Measurements from ENCODE around the gene ARHGAP31. TPM values are rescaled to one million over a fixed set of nuclear protein-coding genes. Genes with fewer than 3 reads are reported as not detected.
"Not testable (repeated sequence)": the region's sequence is repeated elsewhere in the genome, so short reads cannot be mapped to it uniquely, and the experiment has no call there.

Gene ARHGAP31
- total RNA-seq, 1 donor from 2014 or later, result 3.7 TPM

DNA sequence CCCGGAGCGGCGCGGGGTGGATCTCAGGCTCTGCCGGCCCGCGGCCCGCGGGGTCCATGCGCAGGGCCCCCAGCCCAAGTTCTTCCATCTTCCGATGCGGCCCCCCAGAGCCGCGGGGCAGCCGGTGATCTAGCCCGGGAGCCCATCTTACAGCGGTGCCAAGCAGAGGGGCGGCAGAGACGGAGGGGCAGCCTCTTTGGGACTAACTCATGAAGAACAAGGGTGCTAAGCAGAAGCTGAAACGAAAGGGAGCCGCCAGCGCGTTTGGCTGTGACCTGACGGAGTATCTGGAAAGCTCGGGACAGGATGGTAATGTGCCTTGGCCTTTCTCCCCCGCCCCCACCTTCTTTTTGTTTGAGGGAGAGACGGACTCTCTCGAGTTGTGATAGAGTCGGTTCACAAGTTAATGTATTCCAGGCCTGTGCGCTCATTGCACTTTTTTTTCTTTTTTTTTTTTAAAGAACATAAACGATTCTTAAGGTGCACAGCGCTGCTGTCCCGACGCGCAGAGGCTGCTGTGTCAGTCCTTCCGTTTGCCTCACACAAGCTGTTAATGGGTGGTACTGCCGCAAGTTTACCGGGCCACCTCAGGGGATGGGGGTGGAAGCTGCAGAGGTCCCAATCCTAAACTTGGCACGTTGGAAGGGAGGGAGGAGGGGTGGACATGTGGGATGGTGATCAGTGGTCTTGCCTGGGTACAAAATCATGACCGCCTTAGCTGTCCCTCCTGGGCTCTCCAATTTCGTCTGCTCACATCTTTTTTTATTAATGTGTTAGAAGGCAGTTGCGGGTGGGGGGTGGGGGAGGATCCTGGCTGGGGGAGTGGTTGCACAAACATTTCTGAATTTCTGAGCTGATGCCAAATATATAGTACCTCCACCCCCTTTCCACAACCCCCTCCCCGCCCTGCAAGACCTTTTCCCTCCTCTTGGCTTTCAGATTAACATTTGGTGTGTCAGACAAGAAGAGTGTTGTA, 801 bp downstream of the ARHGAP31 start:
- peak; percentile 21 for DNase-seq

DNA sequence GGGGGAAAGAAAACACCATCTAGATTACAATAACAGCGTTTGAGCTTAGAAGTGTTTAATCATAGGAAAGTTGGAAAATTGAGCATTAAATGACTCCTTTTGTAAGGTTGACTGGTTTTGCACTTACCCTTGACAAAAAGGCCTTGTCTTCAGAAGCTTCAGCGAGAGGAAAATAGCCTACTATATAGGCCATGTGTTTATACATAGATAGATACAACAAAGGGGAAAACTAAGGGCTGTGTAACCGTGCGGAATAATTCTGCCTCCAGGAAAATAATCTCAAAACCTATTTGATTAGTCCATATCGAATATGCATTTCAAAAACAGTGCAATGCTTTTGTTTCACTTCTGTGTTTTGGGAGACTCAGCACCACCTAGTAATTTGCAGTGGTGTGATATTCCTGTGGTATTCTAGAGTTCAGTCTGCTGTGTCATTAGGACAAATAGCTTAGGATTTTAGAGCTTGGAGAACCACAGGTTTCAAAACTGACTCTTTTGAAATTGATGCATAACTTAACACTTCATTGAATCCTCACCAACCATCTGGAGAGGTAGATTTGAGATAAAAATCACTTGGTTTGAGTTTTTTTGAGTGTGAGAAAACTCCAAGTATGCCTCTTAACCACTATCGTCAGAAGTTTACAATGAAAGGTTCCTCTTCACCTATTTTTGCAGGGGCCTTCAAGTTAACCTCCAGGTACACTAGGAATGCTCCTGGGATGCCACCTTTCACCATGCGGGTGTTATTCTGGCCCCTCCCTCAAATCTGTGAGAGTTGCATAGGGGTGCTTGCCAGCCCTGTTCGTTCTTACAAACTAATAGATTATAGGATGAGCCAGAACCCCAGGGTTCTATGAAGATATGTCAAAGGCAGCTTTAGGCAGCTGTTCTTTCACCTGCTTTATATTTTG, 1.9 kb downstream of the ARHGAP31 start:
- no peak for DNase-seq

DNA sequence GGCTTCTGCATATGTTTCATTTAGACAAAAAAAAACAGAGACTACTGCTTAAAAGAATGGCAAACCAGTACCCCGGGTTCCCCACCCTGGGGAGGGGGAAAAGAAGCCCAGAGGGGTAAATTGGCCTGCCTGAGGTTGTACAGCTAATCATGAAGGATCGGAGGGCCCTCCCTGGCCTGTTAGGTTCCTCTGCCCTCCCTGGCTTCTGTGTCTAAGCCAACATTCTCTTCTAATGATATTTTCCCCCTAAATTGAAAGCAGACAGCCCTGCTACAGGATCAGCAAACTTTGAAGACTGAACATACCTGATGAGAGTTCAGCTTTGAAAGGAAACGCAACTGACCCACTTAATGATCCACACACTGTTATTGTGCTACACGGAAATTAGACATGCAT, 2.5 kb downstream of the ARHGAP31 start:
- no peak for DNase-seq

DNA sequence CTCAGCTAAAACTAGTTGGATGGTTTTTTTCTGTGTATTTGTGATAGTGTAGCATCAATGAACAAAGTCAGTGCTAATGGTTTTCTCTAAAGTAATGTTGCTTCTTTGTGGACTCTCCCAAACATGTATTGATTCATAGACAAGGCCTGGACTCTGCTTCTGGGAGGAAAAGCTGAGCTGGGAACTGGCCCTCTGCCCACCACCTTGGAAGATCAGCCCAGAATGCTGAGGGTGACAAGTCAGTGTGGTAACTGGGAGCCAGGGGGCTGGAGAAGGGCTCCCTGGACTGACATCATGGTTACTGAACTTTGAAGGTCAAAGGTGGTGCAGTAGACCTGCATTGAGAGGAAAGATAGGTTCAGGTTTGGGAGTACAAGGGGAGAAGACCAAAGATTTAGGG, 3.0 kb downstream of the ARHGAP31 start:
- DNase-seq, result no peak

DNA sequence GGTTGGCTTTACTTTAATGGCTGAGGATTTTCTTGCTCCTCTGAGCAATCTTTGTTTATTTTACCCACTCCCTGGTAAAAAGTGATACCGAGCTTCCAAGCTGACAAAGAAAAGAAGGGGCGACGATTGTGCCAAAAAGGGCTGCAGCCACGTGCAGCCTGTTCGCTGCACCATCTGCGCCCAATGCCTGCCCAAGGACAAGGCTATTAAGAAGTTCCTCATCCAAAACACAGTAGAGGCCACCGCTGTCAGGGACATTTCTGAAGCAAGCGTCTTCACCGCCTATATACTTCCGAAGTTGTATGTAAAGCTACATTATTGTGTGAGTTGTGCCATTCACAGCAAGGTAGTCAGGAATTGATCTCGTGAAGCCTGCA, 4.4 kb downstream of the ARHGAP31 start:
- DNase-seq, result no peak

DNA sequence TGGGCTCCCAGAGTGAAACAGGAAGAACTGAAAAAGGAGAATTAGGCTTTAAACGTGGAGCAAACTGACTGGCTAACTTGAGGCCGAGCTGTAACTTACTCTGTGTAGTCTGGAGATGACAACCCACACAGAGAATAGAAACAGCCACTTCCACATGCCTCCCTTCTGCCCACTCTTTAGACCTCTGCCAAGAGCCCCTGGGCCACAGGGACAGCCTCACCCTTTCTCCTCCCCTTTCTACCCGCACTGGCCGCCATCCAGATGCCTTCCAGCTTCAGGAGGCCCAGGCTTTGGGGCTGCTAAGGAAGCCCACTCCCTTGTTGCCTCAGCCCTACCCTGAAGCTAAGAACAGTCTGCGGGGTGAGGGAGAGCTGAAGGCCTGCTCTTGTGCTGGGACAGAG, 6.8 kb downstream of the ARHGAP31 start:
- no peak for DNase-seq

DNA sequence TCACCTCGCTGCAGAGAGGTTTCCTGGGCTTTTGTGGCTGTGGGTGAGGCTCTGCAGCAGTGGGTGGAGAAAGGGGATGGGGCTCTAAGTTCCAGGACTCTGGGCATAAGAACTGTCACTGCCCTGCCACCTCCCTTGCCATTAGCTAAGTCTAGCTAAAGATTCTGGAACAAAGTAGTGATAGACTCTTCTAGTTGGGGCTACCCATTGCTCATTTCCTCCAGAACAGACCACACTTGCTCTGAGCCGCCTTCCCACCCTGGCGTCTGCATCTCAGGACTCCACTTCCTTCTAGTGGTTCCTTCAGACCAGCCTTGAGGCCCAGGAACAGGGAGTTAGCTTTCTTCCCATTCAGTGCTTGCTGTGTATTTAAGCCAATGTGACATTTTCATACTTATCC, 7.5 kb downstream of the ARHGAP31 start:
- no peak for DNase-seq

DNA sequence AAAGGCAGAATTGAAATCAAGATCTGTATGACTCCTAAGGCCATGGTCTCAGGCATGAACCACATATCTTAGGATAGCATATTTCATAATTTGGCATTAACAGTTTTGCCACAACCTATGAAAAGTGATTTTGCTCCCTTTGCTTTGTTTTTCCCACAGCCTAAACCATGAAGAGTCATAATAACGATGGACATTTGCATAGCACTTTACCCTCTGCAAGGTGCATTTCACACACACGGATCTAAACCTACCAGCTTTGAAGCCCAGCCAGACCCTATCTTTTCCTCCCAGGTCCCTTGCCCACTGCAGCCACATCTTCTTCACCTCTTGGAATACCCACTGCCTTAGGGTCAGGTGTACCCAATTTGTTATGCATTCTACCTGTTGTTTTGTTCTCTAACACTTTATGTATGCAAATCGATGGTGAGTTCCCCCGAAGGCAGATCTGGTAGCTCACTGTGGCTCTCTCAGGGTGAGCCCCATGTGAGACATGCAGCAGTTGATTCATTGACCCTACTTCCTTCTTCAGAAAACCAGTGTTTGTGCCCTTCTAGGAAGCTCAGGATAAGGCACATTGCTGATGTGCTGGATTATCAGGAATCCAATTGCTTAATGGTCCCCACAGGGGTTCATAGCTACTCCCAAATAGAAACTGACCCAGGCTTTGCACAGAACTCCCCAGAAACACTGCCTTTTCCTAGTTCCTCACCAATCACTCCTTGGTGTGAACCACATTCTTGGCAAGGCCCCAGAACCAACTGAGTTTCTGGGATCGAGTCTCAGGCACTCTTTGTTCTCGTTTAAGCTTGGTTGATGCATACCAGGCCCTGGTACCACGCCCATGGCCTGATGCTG, 8.7 kb downstream of the ARHGAP31 start:
- DNase-seq, result no peak

DNA sequence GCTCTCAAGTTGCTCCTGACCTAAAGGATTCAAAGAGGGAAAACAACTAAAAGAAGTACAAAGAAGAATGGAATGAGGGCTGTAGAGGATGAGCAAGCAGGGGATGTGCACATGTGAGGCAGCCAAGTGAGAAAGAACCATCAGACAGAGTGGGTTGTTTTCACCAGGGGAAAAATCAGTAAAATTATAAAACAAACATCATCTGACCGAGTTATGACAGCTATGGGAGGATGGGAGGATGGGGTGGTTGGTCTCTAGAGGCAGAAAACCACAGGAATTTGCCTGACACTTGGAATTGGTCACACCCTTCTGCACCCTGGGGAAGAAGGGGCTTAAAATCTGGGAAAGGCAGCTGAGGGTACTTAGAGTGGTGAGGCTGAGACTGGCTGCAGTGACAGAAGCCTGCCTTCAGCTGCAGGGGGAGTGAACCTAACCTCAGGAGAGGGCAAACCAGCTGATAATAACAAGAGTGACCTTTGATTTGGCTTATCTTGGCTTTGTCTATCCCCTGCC, 10.1 kb downstream of the ARHGAP31 start:
- DNase-seq, result no peak

DNA sequence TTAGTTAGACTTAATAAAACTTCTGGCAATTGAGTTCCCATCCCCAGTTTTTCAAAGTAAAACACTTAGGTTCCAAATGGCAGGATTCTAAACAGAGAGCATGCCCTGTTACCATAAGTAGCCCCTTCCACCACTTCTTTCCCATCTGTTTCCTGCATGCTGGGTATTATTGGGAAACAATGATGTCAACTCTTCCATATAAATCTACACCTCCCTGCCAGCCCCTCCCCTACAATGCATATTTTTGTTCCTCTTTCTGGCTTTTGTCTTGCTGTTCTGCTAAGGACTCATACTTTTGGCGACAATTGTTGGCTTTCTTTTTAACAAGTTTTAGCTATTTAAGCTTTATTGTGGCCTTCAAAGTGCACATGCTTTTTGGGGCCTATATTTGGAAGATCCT, 11.1 kb downstream of the ARHGAP31 start:
- DNase-seq, result no peak

DNA sequence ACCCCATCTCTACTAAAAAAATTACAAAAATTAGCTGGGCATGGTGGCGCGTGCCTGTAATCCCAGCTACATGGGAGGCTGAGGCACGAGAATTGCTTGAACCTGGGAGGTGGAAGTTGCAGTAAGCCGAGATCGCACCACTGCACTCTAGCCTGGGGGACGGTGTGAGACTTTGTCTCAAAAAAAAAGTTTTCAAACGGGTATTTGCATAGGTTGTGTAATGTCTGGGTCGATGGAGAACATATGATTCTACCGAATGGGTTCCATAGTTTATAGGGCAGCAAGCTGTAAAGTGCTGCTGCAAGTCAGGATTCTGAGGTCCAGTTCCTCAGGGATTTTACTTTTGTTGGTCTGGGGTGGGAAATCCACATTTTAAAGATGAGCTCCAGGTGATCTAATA, 12.2 kb downstream of the ARHGAP31 start:
- not testable (repeated sequence) for DNase-seq

DNA sequence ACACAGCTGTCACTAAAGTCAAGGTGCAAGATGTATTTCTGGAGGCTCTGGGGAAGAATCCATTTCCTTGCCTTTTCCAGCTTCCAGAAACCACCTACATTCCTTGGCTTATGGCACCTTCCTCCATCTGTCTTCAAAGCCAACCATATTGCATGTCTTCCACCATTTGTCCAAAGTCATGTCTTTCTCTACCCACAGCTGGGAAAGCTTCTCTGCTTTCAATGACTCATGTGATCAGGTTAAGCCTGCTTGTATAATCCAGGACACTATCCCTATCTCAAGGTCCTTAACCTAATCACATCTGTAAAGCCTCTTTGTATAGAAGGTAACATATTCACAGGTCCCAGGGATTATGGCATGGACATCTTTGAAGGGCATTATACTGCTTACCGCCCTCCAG, 14.2 kb downstream of the ARHGAP31 start:
- DNase-seq, result no peak

DNA sequence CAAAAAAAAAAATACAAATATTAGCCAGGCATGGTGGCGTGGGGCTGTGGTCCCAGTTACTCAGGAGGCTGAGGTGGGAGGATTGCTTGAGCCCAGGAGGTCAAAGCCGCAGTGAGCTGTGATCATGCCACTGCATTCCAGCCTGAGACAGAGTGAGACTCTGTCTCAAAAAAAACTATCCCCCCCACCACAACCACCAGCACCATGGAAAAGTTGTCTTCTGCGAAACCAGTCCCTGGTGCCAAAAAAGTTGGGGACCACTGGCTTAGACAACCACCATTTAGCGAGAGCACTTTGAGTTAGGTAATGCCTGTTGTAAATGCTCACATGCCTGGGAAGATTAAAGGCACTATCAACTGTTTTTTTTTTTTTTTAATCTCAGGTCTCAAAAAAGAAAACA, 15.4 kb downstream of the ARHGAP31 start:
- no peak for DNase-seq

DNA sequence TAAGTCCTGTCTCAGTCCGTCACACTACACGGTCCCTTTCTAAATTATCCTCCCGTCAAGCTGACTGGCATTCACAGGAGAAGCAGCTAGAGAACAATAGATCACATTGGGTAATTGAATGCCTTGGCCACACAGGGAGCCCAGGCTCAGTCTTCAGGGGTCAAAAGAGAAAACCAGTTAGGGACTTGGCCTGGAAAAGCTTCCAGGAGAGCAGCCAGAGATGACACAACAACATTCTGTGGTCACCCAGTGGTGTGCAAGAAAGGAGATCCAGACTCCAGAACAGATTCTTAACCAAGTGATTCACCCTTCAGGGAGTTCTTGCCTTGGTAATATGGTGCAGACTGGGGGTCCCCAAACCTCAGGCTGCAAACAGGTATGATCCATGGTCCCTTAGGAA, 15.9 kb downstream of the ARHGAP31 start:
- no peak for DNase-seq

DNA sequence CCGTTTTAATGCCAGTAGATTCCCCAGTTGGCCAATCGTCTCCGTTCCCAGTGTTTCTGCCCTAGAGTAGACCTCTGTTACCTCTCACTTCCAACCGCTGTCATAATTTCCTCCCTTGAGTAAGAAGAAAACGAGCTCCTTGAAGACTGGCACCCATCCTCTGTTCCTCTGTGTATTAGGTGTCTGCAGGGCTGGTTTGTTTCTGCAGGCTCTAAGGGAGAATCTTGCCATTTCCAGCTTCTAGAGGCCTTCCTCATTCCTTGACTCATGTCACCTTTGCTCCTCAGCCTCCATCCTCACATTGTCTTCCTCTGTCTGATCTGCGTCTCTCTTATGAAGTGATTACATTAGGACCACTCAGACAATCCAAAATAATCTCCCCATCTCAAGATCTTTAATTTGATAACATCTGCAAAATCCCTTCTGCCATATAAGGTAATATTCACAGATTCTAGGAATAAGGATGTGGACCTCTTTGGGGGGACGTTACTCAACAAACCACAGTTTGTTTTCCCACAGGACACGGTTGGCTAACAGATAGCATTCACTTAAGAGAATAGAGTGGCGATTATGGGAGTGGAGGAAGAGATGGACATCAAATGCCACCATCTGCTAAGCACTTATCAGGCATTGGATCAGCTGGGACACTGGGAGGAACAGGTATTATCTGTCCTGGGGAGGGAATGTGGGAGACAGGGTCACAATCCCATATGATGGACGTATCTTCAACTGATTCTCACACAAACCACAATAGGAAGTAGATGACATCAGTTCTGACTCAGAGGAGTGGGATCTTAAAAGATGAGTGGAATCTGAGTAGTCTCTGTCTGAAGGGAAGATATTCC, 17.1 kb downstream of the ARHGAP31 start:
- DNase-seq, result no peak

DNA sequence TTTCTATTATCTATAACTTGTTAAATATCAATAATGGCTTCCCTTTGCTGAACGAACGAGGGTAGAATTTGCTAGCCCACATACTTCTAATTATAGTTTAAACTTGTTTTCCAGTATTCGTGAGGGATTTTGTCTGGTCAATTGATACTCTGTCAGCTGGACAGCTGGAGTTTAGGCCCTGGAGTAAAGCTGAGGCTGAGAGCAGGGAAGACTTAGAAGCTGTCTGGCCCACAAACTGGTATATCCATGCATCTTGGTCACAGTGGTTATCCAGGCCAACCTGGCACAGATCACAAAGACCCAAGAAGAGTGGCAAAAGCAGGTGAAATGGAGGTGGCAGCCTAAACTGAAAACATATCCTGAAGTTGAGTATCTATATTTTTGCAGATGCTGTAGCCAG, 19.3 kb downstream of the ARHGAP31 start:
- DNase-seq, result no peak

DNA sequence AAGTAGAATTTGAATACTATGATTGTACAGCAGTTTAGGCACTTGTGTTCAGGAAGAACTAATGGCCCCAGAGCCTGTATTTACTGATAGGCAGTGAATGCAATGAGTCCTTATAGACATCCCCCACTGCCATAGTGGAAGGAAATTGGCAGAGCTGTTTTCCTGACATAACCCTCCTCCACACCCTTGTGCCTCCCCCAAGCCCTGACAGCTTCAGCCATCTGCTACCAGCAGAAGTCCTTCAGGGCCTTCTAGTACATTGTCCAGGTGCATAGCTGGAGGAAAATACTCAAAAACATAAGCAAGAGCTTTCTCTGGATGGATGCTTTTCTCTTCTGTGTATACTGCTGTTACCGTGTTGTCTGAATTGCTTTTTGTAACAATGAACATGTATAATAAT, 20.6 kb downstream of the ARHGAP31 start:
- no peak for DNase-seq

DNA sequence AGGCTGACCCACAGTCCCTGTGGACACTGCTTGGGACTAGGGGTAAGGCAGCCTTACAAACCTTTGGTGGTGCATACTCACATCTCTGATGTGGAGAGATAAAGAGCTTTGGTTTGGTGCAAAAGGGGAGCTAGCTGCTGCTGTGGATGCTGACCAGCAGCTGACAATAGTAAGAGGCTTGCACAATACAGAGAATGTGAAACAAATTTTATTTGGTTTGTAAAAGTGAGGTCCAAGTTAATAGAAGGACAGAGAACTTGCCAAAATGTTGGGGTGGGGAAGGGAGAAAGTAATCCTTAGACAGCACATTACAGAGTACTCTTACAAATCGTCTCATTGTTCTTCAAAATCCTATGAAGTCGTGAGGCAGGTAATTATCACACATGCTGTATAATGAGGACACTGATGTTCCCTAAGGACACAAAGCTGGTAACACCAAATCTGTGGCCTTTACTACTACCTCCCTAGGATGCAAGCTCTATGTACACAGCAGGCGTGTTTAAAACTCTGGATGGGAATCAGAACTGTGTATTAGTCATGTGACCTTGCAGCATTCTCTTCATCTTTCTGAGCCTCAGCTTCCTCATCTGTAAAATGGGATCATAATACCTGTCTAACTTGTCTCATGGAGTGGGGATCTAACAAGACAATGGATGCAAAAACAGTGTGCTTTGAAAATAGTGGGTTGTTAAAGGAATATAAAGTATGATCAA, 21.6 kb downstream of the ARHGAP31 start:
- DNase-seq, result no peak

DNA sequence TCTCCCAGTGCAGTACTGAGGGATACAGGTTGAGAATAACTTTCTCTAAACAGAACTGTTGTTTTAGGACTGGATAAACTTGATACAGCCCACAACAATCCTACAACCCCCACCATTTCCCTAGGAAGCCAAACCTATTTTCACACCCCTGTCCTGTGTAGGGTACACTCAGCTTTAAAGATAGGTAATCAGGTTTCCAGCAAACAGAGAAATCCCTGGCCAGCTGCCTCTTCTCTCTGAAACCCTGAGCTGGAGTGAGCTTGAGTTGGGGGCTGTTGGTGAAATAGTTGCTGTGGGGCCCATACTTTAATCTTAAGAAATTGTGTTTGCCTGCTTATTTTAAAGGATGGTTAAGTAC, 22.1 kb downstream of the ARHGAP31 start:
- DNase-seq, result no peak

DNA sequence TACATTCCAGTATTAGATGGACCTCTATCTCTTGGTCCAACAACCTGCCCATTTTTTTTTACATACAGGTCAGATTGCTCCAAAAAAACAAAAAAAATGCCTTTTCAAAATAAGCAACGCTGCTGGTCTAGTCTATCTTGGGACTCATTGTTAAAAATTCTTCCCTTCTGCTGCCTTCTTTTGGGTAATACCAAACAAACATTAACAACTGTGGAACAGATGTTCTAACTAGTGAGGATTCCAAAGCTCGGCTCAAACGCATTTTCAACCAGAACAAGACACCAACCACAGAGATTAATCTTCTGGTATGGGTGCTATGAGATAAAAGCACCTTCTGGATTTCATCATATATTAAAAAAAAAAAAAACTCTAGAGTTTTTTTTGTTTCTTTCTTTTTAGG, 24.7 kb downstream of the ARHGAP31 start:
- DNase-seq, result no peak

DNA sequence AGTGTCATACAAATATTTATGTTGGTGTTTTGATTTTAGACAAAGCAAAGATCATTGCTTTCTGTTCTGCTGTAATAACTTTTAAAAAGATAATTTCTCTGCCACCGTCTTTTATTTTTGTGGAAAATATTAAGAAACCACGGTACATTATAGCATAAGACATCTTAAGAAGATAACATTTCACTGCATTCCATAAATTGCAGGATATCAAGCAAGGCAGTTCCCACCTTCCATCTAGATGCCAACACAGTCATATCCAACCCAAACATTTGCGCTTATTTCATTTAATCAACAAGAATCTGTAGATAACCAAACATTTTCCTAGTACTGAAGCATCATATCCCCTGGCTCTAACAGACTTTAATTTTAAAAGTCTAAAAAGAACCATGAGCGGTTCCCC, 25.1 kb downstream of the ARHGAP31 start:
- DNase-seq, result no peak
